ENCODE data around the gene KCTD13.
"Not testable (repeated sequence)": the region's sequence is repeated elsewhere in the genome, so short reads cannot be mapped to it uniquely, and the experiment has no call there.

Gene KCTD13

GRCh38 chr16:29876217-29876593 lies 49.8 kb downstream of the KCTD13 start:
- H3K4me1 ChIP-seq (ENCODE audit: insufficient read depth, insufficient read length): peaks cover 12% of the 10 kb centered on the region
- no peaks in the 10 kb centered on the region for H3K9me3 ChIP-seq (ENCODE audit: insufficient read depth, low read length)
- TF ChIP-seq ZNF274 (IDR thresholded peaks at IDR 0.05; ENCODE audit: low read depth, low read length) (no peak), YY1 (IDR thresholded peaks at IDR 0.05; ENCODE audit: insufficient read depth, insufficient read length) (no peak), SUZ12 (IDR thresholded peaks at IDR 0.05; ENCODE audit: extremely low read depth, insufficient read depth, insufficient read length) (no peak)
- peak overlapping the region; percentile 34 for H3K4me3 ChIP-seq (ENCODE audit: insufficient read length, low read depth)
- no peak for DNase-seq (ENCODE audit: low read depth, low spot score)
- no peaks in the 10 kb centered on the region for H3K27me3 ChIP-seq (ENCODE audit: insufficient read depth, insufficient read length)
- H3K9ac ChIP-seq (ENCODE audit: insufficient read length, low read depth): no peak overlapping the region
- H3K36me3 ChIP-seq (ENCODE audit: insufficient read depth, insufficient read length, low read length): peaks cover 21% of the 10 kb centered on the region

DNA sequence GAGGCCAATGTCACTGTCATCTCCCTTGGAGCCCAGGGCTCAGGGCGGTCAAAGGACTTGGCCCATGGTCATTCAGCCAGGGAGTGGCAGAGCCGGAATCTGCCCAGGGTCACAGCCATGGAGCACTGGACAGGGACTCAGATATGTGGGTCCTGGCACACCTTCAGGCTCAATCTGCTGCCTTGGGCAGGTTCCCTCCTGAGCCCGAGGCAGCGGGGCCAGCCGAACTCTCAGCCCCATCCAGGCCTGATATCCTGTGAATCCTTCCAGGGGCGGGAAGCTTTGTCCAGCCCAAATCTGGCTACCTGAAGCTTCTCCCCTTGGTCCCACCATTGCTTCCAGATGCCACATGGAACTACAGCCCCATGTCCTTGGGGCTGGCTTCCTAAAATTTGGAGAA lies 50.8 kb downstream of the KCTD13 start:
- peaks cover 23% of the 10 kb centered on the region for H3K36me3 ChIP-seq (ENCODE audit: insufficient read depth, insufficient read length, low read length)
- DNase-seq (ENCODE audit: low read depth, low spot score): no peak
- TF ChIP-seq ZNF274 (IDR thresholded peaks at IDR 0.05; ENCODE audit: low read depth, low read length): no peak
- TF ChIP-seq YY1 (IDR thresholded peaks at IDR 0.05; ENCODE audit: insufficient read depth, insufficient read length): no peak
- no peak for TF ChIP-seq SUZ12 (IDR thresholded peaks at IDR 0.05; ENCODE audit: extremely low read depth, insufficient read depth, insufficient read length)
- no peaks in the 10 kb centered on the region for H3K9me3 ChIP-seq (ENCODE audit: insufficient read depth, low read length)
- H3K4me3 ChIP-seq (ENCODE audit: insufficient read length, low read depth): no peak overlapping the region
- H3K9ac ChIP-seq (ENCODE audit: insufficient read length, low read depth): no peak overlapping the region
- H3K27me3 ChIP-seq (ENCODE audit: insufficient read depth, insufficient read length): no peaks in the 10 kb centered on the region
- peaks cover 12% of the 10 kb centered on the region for H3K4me1 ChIP-seq (ENCODE audit: insufficient read depth, insufficient read length)

- H3K4me1 ChIP-seq (ENCODE audit: insufficient read depth, insufficient read length): peaks cover 12% of the 10 kb centered on the region
- DNase-seq (ENCODE audit: low read depth, low spot score): no peak
- no peaks in the 10 kb centered on the region for H3K9me3 ChIP-seq (ENCODE audit: insufficient read depth, low read length)
- H3K4me3 ChIP-seq (ENCODE audit: insufficient read length, low read depth): no peak overlapping the region
- H3K9ac ChIP-seq (ENCODE audit: insufficient read length, low read depth): no peak overlapping the region
- no peaks in the 10 kb centered on the region for H3K27me3 ChIP-seq (ENCODE audit: insufficient read depth, insufficient read length)
- peaks cover 13% of the 10 kb centered on the region for H3K36me3 ChIP-seq (ENCODE audit: insufficient read depth, insufficient read length, low read length)
- TF ChIP-seq YY1 (IDR thresholded peaks at IDR 0.05; ENCODE audit: insufficient read depth, insufficient read length) (no peak), ZNF274 (IDR thresholded peaks at IDR 0.05; ENCODE audit: low read depth, low read length) (no peak), SUZ12 (IDR thresholded peaks at IDR 0.05; ENCODE audit: extremely low read depth, insufficient read depth, insufficient read length) (no peak)
These were observed 52.7 kb downstream of the KCTD13 start for GRCh38 chr16:29873319-29873718.

GRCh38 chr16:29871822-29872546 lies 54.0 kb downstream of the KCTD13 start:
- TF ChIP-seq SUZ12 (IDR thresholded peaks at IDR 0.05; ENCODE audit: extremely low read depth, insufficient read depth, insufficient read length) (no peak), ZNF274 (IDR thresholded peaks at IDR 0.05; ENCODE audit: low read depth, low read length) (no peak), YY1 (IDR thresholded peaks at IDR 0.05; ENCODE audit: insufficient read depth, insufficient read length) (no peak)
- no peak overlapping the region for H3K4me3 ChIP-seq (ENCODE audit: insufficient read length, low read depth)
- peaks cover 13% of the 10 kb centered on the region for H3K36me3 ChIP-seq (ENCODE audit: insufficient read depth, insufficient read length, low read length)
- peaks cover 12% of the 10 kb centered on the region for H3K4me1 ChIP-seq (ENCODE audit: insufficient read depth, insufficient read length)
- no peaks in the 10 kb centered on the region for H3K27me3 ChIP-seq (ENCODE audit: insufficient read depth, insufficient read length)
- no peaks in the 10 kb centered on the region for H3K9me3 ChIP-seq (ENCODE audit: insufficient read depth, low read length)
- H3K9ac ChIP-seq (ENCODE audit: insufficient read length, low read depth): peak overlapping the region; percentile 17
- DNase-seq (ENCODE audit: low read depth, low spot score): no peak

GRCh38 chr16:29869067-29869466 lies 57.0 kb downstream of the KCTD13 start:
- not testable (repeated sequence) for H3K27me3 ChIP-seq (ENCODE audit: insufficient read depth, insufficient read length); H3K4me3 ChIP-seq (ENCODE audit: insufficient read length, low read depth); H3K9me3 ChIP-seq (ENCODE audit: insufficient read depth, low read length); H3K9ac ChIP-seq (ENCODE audit: insufficient read length, low read depth); DNase-seq (ENCODE audit: low read depth, low spot score)
- H3K4me1 ChIP-seq (ENCODE audit: insufficient read depth, insufficient read length): peaks cover 12% of the 10 kb centered on the region
- H3K36me3 ChIP-seq (ENCODE audit: insufficient read depth, insufficient read length, low read length): peaks cover 10% of the 10 kb centered on the region

DNA sequence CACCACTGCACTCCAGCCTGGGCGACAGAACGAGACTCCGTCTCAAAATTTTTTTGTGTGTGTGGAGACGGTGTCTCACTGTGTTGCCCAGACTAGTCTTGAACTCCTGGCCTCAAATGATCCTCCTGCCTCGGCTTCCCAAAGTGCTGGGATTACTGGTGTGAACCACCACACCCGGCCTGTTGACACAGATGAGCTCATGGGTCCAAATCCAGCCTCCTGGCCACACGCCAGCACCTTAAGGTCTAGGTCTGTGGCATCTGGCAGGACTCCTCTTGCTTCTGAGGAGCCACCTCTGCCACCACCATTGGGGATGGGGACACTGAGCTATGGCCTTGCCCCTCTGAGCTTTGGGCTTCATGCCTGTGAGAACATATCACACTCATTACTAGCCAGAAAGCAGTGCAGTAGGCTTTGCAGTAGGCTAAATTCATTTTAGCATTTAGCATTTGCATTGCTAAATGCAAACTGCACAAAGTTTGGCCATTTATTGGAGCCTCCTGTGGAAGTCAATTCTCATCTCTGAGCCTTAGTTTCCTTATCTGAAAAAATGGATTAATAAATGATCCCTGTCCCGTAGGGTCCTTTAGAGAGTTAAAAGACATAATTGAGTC lies 57.5 kb downstream of the KCTD13 start:
- TF ChIP-seq YY1 (IDR thresholded peaks at IDR 0.05; ENCODE audit: insufficient read depth, insufficient read length) (no peak), ZNF274 (IDR thresholded peaks at IDR 0.05; ENCODE audit: low read depth, low read length) (no peak), SUZ12 (IDR thresholded peaks at IDR 0.05; ENCODE audit: extremely low read depth, insufficient read depth, insufficient read length) (no peak)
- H3K4me3 ChIP-seq (ENCODE audit: insufficient read length, low read depth): no peak overlapping the region
- peaks cover 10% of the 10 kb centered on the region for H3K36me3 ChIP-seq (ENCODE audit: insufficient read depth, insufficient read length, low read length)
- H3K27me3 ChIP-seq (ENCODE audit: insufficient read depth, insufficient read length): no peaks in the 10 kb centered on the region
- H3K9ac ChIP-seq (ENCODE audit: insufficient read length, low read depth): no peak overlapping the region
- peaks cover 12% of the 10 kb centered on the region for H3K4me1 ChIP-seq (ENCODE audit: insufficient read depth, insufficient read length)
- H3K9me3 ChIP-seq (ENCODE audit: insufficient read depth, low read length): no peaks in the 10 kb centered on the region
- DNase-seq (ENCODE audit: low read depth, low spot score): no peak

- Histone ChIP-seq H3K4me3 (ENCODE audit: insufficient read length, low read depth) (no peak overlapping the region), H3K4me1 (ENCODE audit: insufficient read depth, insufficient read length) (peaks cover 7% of the 10 kb centered on the region), H3K9ac (ENCODE audit: insufficient read length, low read depth) (peak overlapping the region; percentile 16), H3K27me3 (ENCODE audit: insufficient read depth, insufficient read length) (no peaks in the 10 kb centered on the region), H3K9me3 (ENCODE audit: insufficient read depth, low read length) (no peaks in the 10 kb centered on the region), H3K36me3 (ENCODE audit: insufficient read depth, insufficient read length, low read length) (peaks cover 22% of the 10 kb centered on the region)
- DNase-seq (ENCODE audit: low read depth, low spot score): no peak
- TF ChIP-seq SUZ12 (IDR thresholded peaks at IDR 0.05; ENCODE audit: extremely low read depth, insufficient read depth, insufficient read length) (no peak), ZNF274 (IDR thresholded peaks at IDR 0.05; ENCODE audit: low read depth, low read length) (no peak), YY1 (IDR thresholded peaks at IDR 0.05; ENCODE audit: insufficient read depth, insufficient read length) (no peak)
These were observed 61.8 kb downstream of the KCTD13 start for GRCh38 chr16:29864205-29864604.

All from NT2/D1 (cell line).